ENCODE data around the gene SDHA. TPM values are rescaled to one million over a fixed set of nuclear protein-coding genes. Genes with fewer than 3 reads are reported as not detected.

The SDHA gene
- 100 to 1,000 TPM; 159 to 161 TPM for total RNA-seq

- ChIA-PET CTCF (interaction anchor here (1.0 to 2.0 kb wide), 2 partner anchors 8 to 29 kb away, joined by 3 to 5 read pairs; no protein-coding TSS in a partner anchor), POLR2A (interaction anchor here (0.9 to 1.4 kb wide), 2 partner anchors 29 to 53 kb away, joined by 3 to 6 read pairs; no protein-coding TSS in a partner anchor)
Measured at GRCh38 chr5:217494-218456, at the start of gene SDHA, which contains the start of gene CCDC127. TSS of gene SDHA (plus strand) at chr5:218320. CDS start at chr5:218356, 36 bp downstream. TSS of gene CCDC127 (minus strand) at chr5:218153. CDS start at chr5:216849, 1,304 bp downstream.

GRCh38 chr5:169071-169727 lies 48.9 kb upstream of the SDHA start:
- CTCF ChIA-PET = interaction anchor here (1.2 kb wide), 1 partner anchor 19 kb away, joined by 3 read pairs; no protein-coding TSS in a partner anchor
- POLR2A ChIA-PET = no interaction called here

- CTCF ChIA-PET = interaction anchor here (1.2 kb wide), 1 partner anchor 19 kb away, joined by 3 read pairs; no protein-coding TSS in a partner anchor
- POLR2A ChIA-PET = no interaction called here
Measured at GRCh38 chr5:169728-170094, 48.4 kb upstream of the SDHA start.

DNA sequence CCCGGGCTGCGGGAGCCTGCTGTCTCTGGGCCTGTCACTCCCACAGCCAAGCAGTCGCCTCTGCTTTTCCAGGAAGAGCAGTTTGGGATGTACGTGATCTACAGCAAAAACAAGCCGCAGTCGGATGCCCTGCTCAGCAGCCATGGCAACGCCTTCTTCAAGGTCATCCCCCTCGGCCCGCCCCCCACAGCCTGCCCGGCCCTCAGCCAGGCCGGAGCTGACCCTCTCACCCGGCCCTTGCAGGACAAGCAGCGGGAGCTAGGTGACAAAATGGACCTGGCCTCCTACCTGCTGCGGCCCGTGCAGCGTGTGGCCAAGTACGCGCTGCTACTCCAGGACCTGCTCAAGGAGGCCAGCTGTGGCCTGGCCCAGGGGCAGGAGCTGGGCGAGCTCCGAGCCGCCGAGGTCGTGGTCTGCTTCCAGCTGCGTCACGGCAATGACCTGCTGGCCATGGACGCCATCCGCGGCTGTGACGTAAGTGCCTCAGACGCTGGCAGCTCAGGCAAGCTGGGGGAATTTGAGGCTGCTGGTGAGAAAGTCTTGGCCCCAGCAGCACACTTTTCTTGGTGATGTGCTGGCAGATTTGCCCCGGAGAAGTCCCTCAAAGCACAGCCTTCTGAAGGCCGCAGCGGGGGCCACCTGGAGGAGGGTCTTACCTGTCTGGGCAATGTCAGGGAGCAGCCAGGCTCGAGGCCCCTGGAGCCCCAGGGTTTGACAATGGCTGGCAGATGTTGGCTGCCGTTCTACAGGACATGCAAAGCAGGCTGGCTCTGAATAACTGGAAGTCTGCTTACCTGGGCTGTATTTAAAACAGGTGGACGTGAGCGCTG lies 46.9 kb upstream of the SDHA start:
- ChIA-PET POLR2A (no interaction called here), CTCF (interaction anchor here (0.6 kb wide), 1 partner anchor 909 kb away, joined by 3 read pairs; no protein-coding TSS in a partner anchor)

GRCh38 chr5:171801-172331 lies 46.3 kb upstream of the SDHA start:
- ChIA-PET CTCF (no interaction called here), POLR2A (no interaction called here)

DNA sequence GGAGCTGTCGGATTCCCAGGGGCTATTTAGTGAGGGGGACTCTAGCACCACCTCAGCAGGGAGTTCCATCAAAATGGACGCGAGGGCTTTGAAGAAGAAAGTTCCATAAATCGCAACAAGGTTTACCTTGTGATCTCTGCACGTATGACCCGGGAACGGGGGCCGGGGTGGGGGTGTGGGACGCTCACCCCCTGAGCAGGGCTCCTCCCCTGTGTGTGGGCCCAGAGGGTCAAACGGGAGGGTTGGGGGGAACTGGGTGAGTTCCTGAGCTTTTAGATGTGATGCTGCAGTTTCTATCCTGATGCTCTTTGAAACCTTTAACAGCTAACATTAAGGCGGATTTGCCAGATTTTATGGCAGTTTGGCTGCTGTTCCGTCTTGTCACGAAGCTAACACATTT lies 45.7 kb upstream of the SDHA start:
- ChIA-PET CTCF (no interaction called here), POLR2A (no interaction called here)

- ChIA-PET POLR2A (no interaction called here), CTCF (no interaction called here)
Measured at GRCh38 chr5:172841-173251, 45.3 kb upstream of the SDHA start.

DNA sequence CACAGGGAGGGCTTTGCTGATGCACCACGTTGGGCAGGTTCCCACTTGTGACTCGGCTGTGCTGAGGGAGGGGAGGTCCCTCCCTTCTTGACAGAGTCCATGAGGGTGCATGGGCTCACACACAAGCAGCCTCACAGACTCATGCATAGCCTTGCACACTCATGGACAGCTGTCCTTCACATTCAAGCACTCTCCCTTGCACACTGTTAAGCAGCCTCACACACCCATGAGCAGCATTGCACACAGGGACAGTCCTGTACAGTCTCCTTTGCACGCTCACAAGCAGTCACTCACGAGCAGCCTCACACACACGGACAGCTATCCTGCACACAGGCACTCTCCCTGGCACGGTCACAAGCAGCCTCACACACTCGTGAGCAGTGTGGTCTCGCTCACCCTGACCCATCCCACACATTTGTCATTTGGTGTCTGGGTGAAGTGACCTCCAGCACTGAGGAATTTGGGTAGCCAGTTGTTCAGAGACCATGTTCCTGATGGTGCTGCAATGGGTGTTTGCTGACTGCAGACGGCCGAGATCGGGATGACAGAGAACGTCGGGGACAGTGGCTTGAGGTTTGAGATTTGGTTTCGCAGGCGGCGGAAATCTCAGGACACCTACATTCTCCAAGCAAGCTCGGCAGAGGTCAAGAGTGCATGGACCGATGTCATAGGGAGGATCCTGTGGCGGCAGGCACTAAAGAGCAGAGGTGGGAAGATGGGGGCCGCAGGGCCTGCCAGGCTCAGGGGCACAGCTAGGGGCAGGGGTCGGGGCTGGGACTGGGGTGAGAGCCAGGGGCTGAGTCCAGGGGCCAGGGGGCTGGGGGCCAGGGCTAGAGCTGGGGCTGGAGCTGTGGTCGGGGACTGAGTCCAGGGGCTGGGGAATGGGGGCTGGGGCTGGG lies 44.5 kb upstream of the SDHA start:
- CTCF ChIA-PET = no interaction called here
- POLR2A ChIA-PET = no interaction called here

GRCh38 chr5:174291-174600 lies 43.9 kb upstream of the SDHA start:
- CTCF ChIA-PET = no interaction called here

GRCh38 chr5:174876-175465 lies 43.1 kb upstream of the SDHA start:
- CTCF ChIA-PET = no interaction called here
- POLR2A ChIA-PET = no interaction called here

More at GRCh38 chr5:174291-174600, 43.9 kb upstream of the SDHA start:
- POLR2A ChIA-PET = no interaction called here

- ChIA-PET CTCF (no interaction called here), POLR2A (no interaction called here)
Measured at GRCh38 chr5:176296-176823, 41.8 kb upstream of the SDHA start.

DNA sequence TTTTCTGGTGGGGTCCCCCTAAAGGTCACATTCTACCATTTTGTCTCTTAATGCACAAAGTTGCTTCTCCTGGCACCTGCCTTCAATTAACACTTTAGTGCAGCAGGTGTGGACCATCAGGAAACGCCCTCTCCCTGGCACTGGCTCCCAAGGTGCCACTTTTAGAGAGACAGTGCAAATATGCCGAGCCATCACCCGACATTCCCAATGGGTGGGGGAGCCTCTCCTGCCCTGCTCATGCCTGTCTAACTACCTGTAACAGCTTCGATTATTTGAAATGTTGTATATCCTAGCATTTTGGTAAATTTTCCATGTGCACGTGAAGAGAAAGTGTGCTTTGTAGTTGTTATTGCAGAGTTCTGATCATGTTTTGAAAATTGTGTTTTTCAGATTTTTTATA lies 40.0 kb upstream of the SDHA start:
- CTCF ChIA-PET = interaction anchor here (1.0 kb wide), 1 partner anchor 10 kb away, joined by 3 read pairs; no protein-coding TSS in a partner anchor
- POLR2A ChIA-PET = no interaction called here

DNA sequence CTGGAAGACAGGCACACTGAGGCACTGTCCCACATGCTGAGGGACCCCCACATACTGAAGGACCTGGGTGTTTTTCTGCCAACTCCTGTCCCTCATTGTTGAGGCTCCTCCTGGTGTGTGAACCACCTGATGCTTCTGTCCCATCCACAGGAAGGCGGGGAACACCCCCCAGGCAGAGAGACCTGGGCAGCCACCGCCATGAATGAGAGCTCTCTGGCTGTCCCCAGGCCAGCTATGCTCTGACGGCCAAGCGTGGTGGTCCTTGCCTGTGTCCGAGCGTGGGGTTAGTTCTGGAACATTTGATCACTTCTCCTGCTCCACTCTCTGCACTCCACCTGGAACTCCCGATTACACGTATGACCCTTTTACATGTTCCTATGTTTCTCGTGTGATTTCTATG lies 38.7 kb upstream of the SDHA start:
- POLR2A ChIA-PET = no interaction called here
- CTCF ChIA-PET = no interaction called here

DNA sequence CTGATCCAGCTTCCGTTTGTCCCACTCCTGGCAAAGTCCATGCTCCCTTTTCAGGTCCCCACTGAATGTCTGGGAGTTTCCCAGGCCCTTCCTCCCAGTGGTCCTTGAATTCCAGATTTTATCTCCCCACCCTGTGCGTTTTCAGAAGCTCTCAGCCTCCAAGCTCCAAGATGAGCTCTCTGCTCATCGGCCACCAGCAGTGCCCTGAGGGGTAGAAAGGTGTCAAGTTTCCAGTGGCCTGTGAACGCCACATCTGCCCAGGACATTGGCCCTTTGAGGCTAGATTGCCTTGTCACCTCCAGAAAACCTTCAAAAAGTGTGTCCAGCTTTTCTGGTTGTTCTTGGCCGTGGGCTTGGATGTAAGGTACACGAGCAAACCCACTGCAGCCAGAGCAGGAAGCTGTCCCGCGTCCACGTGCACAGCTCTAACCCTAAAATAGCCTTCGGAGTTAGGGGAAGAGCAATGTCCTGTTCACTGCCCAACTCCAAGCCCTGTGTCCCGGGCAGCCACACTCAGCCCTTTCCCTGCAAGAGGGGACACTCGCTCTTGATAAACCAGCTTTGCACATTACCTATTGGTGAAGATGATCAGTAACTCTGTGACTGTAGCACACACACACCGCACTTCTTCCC lies 37.7 kb upstream of the SDHA start:
- CTCF ChIA-PET = no interaction called here
- POLR2A ChIA-PET = no interaction called here

- POLR2A ChIA-PET = no interaction called here
- CTCF ChIA-PET = no interaction called here
Measured at GRCh38 chr5:181160-181559, 37.0 kb upstream of the SDHA start.

GRCh38 chr5:181566-181965 lies 36.6 kb upstream of the SDHA start:
- CTCF ChIA-PET = no interaction called here
- POLR2A ChIA-PET = no interaction called here

GRCh38 chr5:182126-182525 lies 36.0 kb upstream of the SDHA start:
- ChIA-PET CTCF (no interaction called here), POLR2A (no interaction called here)

- ChIA-PET CTCF (no interaction called here), POLR2A (no interaction called here)
Measured at GRCh38 chr5:184471-184870, 33.6 kb upstream of the SDHA start.
